ENCODE results near the gene ATP1B2.
"Not testable (repeated sequence)": the region's sequence is repeated elsewhere in the genome, so short reads cannot be mapped to it uniquely, and the experiment has no call there.

ATP1B2 gene

DNA sequence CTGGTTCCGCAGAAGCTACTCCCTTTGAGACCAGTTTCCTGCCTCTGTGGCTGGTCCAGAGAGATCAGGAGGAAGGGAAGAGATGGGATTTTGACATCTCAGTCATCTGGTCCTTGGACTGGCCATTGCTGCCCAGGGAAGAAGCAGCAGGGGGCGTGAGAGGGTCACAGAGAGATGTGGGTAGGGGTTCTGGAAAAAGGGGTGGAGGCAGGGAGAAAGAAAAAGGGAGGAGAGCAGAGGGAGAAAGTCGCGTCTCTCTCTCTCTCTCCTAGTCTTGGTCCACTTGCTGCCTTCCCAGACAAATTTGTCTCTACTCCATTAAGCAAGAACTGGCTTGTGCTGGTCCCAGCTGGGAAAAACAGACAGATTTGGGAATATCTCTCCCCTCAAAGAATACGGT is 16.3 kb upstream of the ATP1B2 start:
- peak; percentile 48 for DNase-seq

DNA sequence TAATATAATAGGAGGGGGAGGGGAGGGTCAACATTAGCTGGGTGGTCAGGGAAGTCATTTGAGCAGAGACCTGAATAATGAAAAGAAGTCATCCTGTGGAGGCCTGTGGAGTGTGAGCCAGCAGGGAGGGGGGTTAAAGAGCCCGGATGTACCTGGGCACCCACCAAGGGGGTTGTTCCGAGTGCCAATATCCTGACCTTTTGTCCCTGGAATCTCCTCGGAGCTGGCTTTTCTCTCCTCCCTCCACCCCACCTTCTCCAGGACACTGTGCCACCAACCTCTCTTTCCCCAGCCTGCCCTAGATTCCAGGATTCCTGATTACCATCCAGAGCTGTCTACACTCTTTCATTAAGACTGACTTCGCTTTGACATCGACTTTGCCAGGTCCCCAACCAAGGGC is 14.6 kb upstream of the ATP1B2 start:
- DNase-seq, result no peak

DNA sequence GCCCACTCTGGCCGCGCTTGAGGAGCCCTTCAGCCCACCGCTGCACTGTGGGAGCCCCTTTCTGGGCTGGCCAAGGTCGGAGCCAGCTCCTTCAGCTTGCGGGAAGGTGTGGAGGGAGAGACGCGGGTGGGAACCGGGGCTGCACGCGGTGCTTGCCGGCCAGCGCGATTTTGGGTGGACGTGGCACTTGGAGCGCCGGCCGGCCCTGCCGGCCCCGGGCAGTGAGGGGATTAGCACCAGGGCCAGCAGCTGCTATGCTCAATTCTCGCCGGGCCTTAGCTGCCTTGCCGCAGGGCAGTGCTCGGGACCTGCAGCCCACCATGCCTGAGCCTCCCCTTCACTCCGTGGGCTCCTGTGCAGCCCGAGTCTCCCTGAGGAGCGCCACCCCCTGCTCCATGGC is 9.9 kb upstream of the ATP1B2 start:
- DNase-seq, result no peak

DNA sequence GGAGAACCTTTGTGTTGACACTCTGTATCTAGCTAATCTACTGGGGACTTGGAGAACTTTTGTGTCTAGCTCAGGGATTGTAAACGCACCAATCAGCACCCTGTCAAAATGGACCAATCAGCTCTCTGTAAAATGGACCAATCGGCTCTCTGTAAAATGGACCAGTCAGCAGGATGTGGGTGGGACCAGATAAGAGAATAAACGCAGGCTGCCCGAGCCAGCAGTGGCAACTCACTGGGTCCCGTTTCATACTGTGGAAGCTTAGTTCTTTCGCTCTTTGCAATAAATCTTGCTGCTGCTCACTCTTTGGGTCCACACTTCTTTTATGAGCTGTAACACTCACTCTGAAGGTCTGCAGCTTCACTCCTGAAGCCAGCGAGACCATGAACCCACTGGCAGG is 9.1 kb upstream of the ATP1B2 start:
- not testable (repeated sequence) for DNase-seq

DNA sequence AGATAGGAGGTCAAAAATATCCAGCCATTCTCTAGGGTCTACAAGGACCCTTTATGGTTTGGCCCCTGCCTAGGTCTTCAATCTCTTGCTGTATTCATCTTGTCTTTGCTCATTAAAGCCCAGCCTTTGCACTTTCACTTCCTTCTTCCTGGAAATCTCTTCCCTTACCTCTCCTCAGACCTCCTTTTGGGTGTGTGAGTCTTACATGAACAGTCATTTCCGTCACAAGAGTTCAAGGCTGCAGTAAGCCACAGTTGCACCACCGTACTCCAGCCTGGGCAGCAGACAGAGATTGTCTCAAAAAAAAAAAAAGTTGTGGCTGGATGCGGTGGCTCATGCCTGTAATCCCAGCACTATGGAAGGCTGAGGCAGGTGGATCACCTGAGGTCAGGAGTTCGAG is 6.0 kb upstream of the ATP1B2 start:
- no peak for DNase-seq

DNA sequence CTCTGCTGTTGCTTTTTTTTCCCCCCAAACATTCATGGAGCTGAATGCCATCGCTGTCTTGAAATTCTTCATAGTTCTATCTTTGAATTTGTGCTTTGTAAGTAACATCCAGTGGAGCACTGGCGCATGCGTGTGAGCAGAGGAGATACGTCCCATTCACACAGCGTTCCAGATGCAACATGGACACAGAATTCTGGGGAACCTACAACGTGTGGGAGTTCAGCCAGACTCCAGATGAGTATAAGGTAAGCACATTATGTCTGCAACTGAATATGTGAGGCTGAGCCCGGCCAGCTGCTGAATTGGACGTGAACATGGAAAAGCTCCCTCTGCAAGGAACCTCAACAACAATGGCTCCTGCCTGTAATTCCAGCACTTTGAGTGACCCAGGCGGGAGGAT is 4.3 kb upstream of the ATP1B2 start:
- DNase-seq, result no peak

DNA sequence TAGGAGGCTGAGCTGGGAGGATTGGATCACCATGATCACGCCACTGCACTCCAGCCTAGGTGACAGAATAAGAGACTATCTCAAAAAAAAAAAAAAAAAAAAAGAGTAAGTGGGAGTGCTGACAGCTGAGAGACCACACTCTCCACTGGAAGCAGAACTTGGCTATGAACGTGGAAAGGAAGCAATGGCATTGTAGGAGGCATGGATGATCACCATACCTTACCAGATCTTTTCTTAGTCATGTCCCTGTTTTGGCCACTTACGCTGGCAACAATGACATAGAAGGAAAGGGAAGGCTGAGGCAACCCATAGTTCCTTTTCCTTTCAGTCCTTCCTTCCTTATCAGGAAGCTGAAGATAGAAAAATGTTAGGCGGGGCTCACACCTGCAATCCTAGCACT is 3.7 kb upstream of the ATP1B2 start:
- DNase-seq, result no peak

DNA sequence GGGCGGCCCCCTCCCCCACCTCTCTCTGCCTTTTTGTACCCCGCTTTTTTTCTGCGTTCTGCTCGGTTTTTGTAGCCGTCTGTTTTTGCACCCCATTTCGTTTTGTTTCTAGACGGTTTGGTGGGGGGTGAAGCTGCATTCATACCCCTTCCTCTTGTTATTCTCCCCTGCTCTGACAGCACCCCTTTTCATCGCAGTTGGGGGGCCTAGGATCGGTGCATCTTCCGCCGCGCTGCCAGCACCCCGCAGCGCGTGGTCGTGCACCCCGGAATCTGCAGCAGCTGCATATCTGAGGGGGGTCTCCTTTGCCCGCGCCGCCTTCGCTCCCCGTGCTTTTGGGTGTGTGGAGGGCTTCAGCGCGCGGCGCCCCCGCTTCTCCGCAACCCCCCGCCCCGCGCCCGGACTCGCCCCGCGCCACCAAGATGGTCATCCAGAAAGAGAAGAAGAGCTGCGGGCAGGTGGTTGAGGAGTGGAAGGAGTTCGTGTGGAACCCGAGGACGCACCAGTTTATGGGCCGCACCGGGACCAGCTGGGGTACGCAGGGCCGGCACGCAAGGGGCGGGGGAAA is 455 bp downstream of the ATP1B2 start:
- DNase-seq, result no peak

DNA sequence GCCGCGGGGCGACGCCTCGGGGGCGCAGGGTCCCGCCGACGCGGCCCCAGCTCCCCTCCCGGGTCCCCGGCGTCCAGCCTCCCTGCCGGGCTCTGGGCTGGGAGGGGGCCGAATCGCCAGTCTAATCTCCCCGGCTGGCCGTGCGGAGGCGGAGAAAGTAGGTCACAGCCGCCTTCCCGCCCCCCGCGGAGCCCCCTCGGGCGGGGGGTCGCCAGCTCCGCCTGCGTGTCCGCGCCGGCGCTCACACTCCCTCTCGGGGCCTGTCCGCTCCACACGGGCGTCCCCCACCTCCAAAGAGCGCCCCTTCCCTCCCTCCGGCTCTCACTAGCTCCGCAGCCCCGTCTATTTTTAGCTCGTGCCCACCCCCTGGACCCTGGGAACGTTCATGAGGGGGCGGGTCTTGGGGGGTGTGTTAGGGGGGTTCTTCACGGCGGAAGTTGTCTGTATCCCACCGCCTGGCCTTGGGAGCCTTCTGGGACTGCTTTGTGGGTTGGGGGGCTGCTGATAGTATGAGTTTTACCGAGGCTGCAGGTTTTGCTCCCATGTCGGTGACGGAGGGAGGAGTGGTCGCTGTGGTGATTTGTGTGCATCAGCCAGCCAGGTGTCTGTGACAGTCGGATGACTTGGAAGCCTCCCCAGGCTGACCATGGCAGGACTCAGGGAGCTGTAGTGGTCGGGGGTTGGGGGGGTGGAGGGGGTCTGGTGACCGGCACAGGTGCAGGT is 1.1 kb downstream of the ATP1B2 start:
- no peak for DNase-seq

DNA sequence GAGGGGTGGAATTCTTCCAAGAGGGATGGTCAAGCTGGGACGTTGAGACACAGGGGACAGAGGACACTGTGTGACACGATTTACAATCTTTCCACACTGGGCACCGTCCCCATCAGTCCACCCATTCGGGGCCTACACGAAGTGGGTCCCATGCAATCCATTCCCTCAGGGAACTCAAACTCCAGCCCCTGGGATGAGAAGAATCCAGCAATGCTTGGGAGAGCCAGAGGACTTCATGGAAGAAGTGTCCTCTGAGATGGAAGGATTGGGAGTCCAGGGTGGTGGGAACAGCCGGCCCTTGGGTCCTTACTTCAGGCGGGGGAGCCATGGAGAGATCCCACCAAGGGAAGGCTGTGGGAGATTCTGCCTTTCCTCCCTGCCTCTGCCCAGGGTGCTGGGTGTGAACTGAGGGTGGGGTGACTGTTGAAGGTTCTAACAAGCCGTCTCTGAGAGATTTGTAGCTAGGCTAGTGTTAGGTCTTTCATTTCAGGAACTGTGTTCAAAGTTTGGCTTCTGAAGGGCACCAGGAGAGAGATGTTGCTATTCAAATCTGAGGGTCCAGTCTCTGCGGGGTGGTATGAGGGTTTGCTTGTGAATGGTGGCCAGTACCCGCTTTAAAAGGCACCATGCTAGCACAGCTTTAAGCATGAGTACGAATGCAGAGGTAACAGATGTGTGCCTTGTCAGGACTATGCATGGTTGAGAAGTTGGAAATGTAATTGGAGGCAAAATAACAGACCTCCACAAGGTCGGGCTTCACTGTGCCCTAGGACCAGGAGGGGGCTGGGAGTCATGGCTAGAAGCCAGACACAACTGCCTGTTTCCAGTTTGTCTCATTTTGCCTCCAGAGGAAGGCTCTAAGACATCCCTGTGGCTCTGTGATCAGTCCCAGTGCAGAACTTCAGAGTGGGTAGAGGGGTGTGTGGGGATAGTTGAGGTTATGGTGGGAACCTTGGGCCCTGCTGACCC is 1.9 kb downstream of the ATP1B2 start:
- no peak for DNase-seq

DNA sequence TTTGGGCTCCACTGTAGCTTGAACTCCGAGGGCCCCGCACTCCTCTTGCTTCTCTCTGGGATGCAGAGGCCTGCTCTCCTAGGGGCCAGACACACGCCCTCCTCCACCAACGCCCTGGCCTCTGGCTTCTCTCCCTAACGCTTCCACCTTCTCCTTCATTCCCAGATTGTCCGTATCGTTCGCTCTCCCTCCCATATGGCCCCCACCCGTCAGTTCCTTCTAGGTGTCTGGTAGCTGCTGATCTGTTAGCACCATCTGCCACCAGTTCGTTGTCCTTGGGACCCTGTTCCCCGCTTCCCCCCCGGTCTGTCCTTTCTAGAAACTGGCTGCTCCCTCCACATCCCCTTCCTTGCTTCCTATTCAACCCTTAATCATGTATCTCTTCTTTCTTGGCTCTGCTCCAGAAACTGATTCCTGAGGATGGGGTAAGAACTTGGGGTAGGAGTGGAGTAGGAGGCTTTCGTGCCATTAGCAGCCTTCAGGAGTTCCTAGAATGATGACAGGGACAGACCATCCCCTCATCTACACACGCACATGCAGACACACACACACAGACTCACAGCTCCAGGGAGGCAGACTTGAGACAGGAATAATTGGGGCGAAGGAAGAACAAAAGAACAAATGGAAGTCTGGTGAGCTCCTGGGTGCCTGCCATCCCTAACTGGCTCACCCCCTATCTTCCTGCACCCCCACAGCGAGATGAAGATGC is 4.3 kb downstream of the ATP1B2 start:
- peak; percentile 56 for DNase-seq

DNA sequence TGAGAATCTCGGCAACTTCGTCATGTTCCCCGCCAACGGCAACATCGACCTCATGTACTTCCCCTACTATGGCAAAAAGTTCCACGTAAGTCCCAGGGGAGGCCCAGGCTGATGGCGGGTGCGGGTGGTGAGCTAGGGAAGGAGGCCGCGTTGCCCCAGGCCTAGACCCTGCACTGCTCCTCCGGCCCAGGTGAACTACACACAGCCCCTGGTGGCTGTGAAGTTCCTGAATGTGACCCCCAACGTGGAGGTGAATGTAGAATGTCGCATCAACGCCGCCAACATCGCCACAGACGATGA is 4.8 kb downstream of the ATP1B2 start:
- no peak for DNase-seq

DNA sequence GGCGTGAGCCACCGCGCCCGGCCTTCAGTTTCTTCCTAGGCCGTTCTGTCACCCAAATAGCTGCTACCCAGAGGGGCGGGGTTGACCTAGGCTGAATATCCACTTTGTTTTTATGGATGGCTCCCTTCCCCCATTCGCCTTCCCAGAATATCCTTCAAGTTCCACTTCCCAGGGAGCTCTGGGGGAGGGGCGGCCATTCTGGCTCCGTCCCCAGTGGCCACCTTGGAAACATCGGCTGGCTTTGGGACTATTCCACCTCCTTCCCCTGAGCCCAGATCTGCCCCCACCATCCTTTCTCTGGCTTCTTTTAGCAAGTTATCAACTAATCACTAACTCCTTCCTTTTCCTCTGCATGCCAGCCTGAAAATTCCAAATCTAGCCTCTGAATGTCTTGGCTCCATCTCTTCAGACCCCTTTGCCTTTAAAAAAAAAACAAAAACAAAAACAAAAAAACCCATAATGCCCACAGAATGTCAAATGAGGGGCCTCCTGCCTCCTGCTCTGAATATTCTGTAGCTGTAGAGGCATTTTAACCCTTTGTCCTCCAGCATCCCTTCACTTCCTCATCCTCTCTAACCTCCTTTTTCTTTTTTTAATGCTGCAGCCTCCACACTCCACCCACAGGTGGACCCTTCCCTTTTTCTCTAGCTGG is 6.4 kb downstream of the ATP1B2 start:
- no peak for DNase-seq

DNA sequence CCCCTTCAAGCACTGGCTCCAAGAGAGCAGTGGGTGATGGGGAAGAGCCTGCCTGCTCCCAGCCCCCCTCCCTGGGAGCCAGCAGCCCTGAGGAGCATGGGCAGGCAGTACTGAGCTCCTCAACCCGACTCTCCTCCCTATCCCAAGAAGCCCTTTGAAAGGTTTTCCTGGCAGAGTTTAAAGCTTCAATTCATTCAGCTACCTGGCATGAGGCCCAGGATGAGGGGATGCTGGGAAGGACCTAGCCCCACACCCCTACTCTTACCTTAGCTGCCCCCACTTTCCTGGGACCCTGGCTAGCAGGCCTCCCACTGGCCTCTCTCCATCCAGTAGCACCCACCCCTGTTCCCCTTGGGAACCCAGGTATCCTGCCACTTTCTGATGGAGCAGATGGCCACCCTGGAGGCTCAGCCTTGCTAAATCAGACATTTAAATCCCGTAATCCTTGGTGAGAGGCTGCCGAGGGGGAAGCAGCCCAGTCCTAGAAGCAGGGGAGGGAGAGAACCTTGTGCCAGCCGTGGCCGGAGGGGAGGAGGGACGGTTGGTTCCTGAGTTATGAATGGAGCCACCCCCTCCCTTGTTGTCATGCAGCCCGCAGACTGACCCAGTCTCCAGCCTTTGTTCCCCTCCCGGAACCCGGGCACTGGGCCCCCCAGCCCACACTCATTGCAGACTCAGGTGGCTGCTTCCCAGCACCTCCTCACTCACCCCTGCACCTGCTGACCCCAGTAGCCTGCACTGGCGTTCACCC is 17.1 kb downstream of the ATP1B2 start:
- DNase-seq, result no peak

DNA sequence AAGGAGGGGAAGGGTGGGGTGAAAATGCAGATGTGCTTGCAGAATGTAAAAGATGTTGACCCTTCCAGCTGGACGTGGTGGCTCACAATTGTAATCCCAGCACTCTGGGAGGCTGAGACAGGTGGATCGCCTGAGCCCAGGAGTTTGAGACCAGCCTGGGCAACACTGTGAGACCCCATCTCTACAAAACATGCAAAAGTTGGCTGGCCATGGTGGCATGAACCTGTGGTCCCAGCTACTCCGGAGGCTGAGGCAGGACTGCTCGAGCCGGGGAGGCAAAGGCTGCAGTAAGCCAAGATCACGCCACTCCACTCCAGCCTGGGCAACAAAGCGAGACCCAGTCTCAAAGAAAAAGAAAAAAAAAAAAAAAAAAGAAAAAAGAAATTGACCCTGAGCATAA is 17.8 kb downstream of the ATP1B2 start:
- no peak for DNase-seq

DNA sequence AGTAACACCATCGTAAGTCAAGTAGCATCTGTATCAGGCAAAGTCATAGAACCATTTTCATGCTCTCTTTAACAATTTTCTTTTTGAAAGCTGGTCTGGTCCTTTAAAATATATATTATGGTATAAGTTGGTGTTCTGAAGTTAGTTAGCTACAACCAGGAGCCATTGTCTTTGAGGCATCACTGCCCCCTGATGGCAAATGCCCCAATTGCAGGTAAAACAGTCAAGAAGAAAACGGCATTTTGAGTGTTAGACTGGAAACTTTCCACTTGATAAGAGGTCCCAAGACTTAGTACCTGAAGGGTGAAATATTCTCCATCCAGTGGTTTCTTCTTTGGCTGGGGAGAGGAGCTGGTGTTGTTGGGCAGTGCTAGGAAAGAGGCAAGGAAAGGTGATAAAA is 22.5 kb downstream of the ATP1B2 start:
- DNase-seq, result no peak

DNA sequence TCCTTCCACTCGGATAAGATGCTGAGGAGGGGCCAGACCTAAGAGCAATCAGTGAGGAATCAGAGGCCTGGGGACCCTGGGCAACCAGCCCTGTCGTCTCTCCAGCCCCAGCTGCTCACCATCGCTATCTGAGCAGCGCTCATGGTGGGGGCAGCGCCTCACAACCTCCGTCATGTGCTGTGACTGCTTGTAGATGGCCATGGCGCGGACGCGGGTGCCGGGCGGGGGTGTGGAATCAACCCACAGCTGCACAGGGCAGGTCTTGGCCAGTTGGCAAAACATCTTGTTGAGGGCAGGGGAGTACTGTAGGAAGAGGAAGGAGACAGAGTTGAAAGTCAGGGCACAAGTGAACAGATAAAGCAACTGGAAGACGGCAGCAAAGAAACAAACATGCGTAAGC is 24.2 kb downstream of the ATP1B2 start:
- DNase-seq, result no peak

DNA sequence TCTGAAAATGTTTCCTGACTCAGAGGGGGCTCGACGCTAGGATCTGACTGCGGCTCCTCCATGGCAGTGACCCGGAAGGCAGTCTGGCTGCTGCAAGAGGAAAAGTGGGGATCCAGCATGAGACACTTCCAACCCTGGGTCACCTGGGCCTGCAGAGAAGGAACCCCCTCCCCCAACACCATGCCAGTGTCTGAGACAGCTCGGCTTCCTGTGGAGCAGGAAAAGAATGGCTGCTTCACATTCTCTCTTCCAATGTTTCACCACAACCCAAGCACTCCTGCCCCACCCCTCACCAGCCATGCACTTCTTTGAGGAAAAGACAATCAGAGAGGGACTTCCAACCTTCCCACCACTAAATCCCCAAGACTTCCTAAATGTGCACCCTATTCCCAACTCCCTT is 25.8 kb downstream of the ATP1B2 start:
- no peak for DNase-seq

DNA sequence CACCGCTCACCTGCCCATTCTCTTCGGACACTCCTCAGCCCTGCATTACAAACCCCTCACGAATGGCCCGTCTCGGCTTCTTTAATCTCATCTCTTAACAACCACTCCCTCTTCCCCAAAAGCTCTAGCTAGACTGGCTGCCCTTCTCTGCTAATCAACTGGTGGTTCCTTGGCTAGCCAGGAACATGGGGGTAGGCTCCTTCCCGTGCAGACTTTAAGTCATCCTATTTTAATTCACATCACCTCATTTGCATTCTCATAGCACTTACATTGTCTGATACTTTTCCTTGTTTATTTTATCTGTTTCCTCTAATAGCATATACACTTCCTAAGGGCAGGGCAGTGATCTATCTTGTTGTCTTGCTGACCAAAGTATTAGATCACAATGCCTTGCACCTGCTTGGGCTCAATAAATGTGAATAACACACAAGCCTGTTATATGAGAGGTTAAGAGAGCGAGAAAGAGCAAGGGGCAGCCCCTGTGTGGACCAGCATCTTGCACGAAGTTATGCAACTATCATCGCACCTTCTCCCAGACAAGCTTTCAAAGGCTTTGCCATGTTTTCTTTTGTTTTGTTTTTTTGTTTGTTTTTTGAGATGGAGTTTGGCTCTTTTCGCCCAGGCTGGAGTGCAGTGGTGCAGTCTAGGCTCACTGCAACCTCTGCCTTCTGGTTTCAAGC is 26.8 kb downstream of the ATP1B2 start:
- DNase-seq, result no peak

DNA sequence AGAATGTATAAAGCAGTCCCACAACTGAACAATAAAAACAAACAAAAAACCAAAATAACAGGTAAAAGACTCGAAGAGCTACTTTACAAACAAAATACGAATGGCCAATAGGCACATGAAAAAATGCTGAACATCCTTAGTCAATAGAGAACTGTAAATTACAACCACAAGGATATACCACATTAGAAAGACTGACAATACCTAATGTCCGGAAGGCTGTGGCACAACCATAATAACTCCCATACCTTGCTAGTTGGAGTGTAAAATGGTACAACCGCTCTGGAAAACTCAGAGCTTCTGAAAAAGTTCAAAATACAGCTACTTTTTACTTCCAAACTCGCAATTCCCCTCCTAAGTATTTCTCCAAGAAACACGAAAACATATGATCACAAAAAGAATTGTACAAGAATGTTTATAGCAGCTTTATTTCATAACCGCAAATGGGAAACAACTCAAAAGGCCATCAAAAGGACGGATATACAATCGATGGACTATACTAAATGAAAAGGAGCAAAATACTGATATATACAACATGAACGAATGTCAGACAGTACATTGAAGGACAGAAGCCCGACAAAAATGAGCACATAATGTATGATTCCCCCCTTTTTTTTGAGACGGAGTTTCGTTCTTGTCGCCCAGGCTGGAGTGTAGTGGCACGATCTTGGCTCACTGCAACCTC is 34.3 kb downstream of the ATP1B2 start:
- no peak for DNase-seq
